Breast epithelium (tissue), 4 donors: Measurements from ENCODE around the gene ZNF678. TPM values are rescaled to one million over a fixed set of nuclear protein-coding genes. Genes with fewer than 3 reads are reported as not detected.

Experiments
- DNase-seq, 2 donors: peaks; one replicate each; pipeline ENCODE4 v3.0.0-alpha.2; 2019; ENCODE audit warnings: low spot score in 2 of 2
- H3K27ac ChIP-seq, 2 donors: fragments of 200-600 bp; sonication (generic) in 1 of 2; one replicate each; pipeline ENCODE4 v1.5.1; 2016 to 2019; ENCODE audit warnings: mild to moderate bottlenecking in 1 of 2
- H3K27me3 ChIP-seq, 2 donors: fragments of 200-600 bp; sonication (generic) in 1 of 2; one replicate each; pipeline versions ENCODE4 v1.5.1 to v1.6.0; 2017 to 2019; ENCODE audit warnings: control low read depth in 1 of 2, mild to moderate bottlenecking in 1 of 2
- H3K36me3 ChIP-seq: fragments of 200-600 bp; one replicate; pipeline ENCODE4 v1.5.1; 2019
- H3K4me1 ChIP-seq, 2 donors: fragments of 200-600 bp; sonication (generic); one replicate each; pipeline ENCODE4 v1.5.1; 2016 to 2019; ENCODE audit warnings: control low read depth in 1 of 2
- H3K4me3 ChIP-seq, 3 donors: fragments of 200-600 bp; sonication (generic); 1 replicate in 2 of 3; 2 replicates in 1 of 3; pipeline ENCODE4 v1.5.1; 2016 to 2019; ENCODE audit warnings: mild to moderate bottlenecking in 3 of 3, moderate library complexity in 2 of 3
- H3K9me3 ChIP-seq, 2 donors: fragments of 200-600 bp; sonication (generic) in 1 of 2; one replicate each; pipeline ENCODE4 v1.5.1; 2016 to 2019; ENCODE audit warnings: control low read depth in 1 of 2
- CTCF ChIP-seq, 3 donors: fragments of 450-650 bp; IDR thresholded peaks; one replicate each; pipeline ENCODE4 v1.5.1; 2016 to 2017; ENCODE audit warnings: antibody characterized with exemption in 3 of 3, mild to moderate bottlenecking in 3 of 3, moderate library complexity in 3 of 3
- POLR2A ChIP-seq: fragments of 450-650 bp; IDR thresholded peaks from one replicate; pipeline ENCODE4 v1.6.1; 2016; ENCODE audit warnings: antibody characterized with exemption, mild to moderate bottlenecking, moderate library complexity
- POLR2AphosphoS5 ChIP-seq, 3 donors: sonication (generic); formaldehyde crosslinking; IDR thresholded peaks; one replicate each; pipeline ENCODE4 v1.6.1; 2017; ENCODE audit warnings: antibody characterized with exemption in 3 of 3
- intact Hi-C: fragments of 100-400 bp; cut with DNase I; formaldehyde crosslinking; loops from one replicate; pipeline ENCODE4 v1.15.1; 2023; ENCODE audit warnings: low total_unique reads
- total RNA-seq, 3 donors: library from RNA; depleted of rRNA; stranded (reverse); fragments of >200 nt; gene quantifications; one replicate each; pipeline ENCODE4 v1.1.0, GENCODE V29; 2016

The ZNF678 gene
- total RNA-seq, 3 donors from 2014 or later: 8.5 to 19.8 (median 12.8) TPM

GRCh38 chr1:227712648-227713047 is 149.3 kb downstream of the ZNF678 start:
- intact Hi-C loops: no loop called here
- no peak overlapping the region for H3K4me3 ChIP-seq
- DNase-seq: no peak
- H3K4me1 ChIP-seq: no peaks in the 10 kb centered on the region
- no peaks in the 10 kb centered on the region for H3K27me3 ChIP-seq
- TF ChIP-seq POLR2AphosphoS5 (IDR thresholded peaks at IDR 0.05): no peak
- TF ChIP-seq POLR2A: no peak
- TF ChIP-seq CTCF (IDR thresholded peaks at IDR 0.05): no peak
- peaks cover 23 to 52% of the 10 kb centered on the region in 2 donors for H3K9me3 ChIP-seq
- H3K36me3 ChIP-seq: no peaks in the 10 kb centered on the region
- H3K27ac ChIP-seq: no peak overlapping the region

- intact Hi-C loops: no loop called here
- Histone ChIP-seq H3K36me3 (no peaks in the 10 kb centered on the region), H3K4me3 (no peak overlapping the region), H3K27me3 (no peaks in the 10 kb centered on the region), H3K9me3 (peaks cover 34 to 80% of the 10 kb centered on the region in 2 donors), H3K27ac (no peak overlapping the region), H3K4me1 (no peaks in the 10 kb centered on the region)
- TF ChIP-seq POLR2AphosphoS5 (IDR thresholded peaks at IDR 0.05): no peak
- TF ChIP-seq POLR2A: no peak
- no peak for DNase-seq
These were observed 155.6 kb downstream of the ZNF678 start for GRCh38 chr1:227718932-227719331.

- H3K27ac ChIP-seq: no peak overlapping the region
These were observed 160.1 kb downstream of the ZNF678 start for GRCh38 chr1:227723474-227723873.

DNA sequence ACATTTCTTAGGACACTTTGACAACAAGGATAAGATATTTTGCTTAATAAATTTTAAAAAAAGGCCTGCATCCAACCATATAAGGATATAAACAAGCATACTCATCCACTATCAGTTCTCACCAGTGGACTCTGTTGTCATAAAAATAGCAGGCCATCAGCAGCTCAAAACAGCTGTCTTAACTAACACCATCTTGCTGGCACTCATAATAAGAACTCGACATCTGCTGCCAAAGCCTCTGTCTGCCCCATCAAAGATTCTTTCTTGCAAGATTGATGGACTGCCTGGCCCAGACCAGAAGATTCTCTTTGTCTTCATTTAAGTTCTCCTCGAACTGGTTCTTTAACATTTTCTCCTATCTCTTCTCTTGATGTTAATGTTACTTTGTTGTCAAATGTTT is 161.7 kb downstream of the ZNF678 start:
- no peak overlapping the region for H3K4me3 ChIP-seq
- intact Hi-C loops: no loop called here
- no peak overlapping the region for H3K27ac ChIP-seq
- H3K27me3 ChIP-seq: no peaks in the 10 kb centered on the region
- H3K9me3 ChIP-seq: peaks cover 5 to 23% of the 10 kb centered on the region in 2 donors
- DNase-seq: no peak
- peaks cover 0 to 9% of the 10 kb centered on the region in 2 donors for H3K4me1 ChIP-seq
- no peaks in the 10 kb centered on the region for H3K36me3 ChIP-seq
- TF ChIP-seq POLR2A: no peak
- TF ChIP-seq CTCF (IDR thresholded peaks at IDR 0.05): no peak
- no peak for TF ChIP-seq POLR2AphosphoS5 (IDR thresholded peaks at IDR 0.05)

More at GRCh38 chr1:227723474-227723873, 160.1 kb downstream of the ZNF678 start:
- TF ChIP-seq POLR2A: no peak
- no peak for TF ChIP-seq CTCF (IDR thresholded peaks at IDR 0.05)
- TF ChIP-seq POLR2AphosphoS5 (IDR thresholded peaks at IDR 0.05): no peak
- Histone ChIP-seq H3K4me3 (no peak overlapping the region), H3K4me1 (peaks cover 0 to 5% of the 10 kb centered on the region in 2 donors), H3K36me3 (no peaks in the 10 kb centered on the region), H3K27me3 (no peaks in the 10 kb centered on the region), H3K9me3 (peaks cover 20 to 38% of the 10 kb centered on the region in 2 donors)
- DNase-seq: no peak
- intact Hi-C loops: no loop called here

DNA sequence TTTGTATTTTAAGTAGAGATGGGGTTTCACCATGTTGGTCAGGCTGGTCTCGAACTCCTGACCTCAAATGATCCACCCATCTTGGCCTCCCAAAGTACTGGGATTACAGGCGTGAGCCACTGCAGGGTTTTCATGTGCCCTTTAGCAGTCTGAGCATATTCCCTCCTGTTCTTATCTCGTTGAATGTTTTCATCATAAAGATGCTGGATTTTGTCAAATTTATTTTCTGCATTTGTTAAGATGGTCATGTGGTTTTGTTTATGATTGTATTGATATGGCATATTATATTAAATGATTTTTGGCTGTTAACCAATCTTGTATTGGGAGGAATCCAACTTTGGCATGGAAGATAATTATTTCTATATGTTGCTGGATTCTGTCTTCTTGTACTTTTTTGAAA is 163.0 kb downstream of the ZNF678 start:
- Histone ChIP-seq H3K36me3 (no peaks in the 10 kb centered on the region), H3K9me3 (peaks cover 0 to 10% of the 10 kb centered on the region in 2 donors), H3K27ac (no peak overlapping the region), H3K27me3 (no peaks in the 10 kb centered on the region), H3K4me1 (peaks cover 0 to 12% of the 10 kb centered on the region in 2 donors), H3K4me3 (no peak overlapping the region)
- TF ChIP-seq POLR2AphosphoS5 (IDR thresholded peaks at IDR 0.05) (no peak), CTCF (IDR thresholded peaks at IDR 0.05) (no peak), POLR2A (no peak)
- intact Hi-C loops: no loop called here
- DNase-seq: no peak

Other genes starting within 250 kb of the ZNF678 start
- gene CDC42BPA, start 245.1 kb upstream of the ZNF678 start, total RNA-seq: 10 to 100 TPM; 39.8 to 54.7 (median 46.7) TPM
- 10 to 100 TPM; 11.7 to 27.2 (median 21.0) TPM for gene JMJD4, start 171.7 kb downstream of the ZNF678 start, total RNA-seq
- gene SNAP47, start 171.9 kb downstream of the ZNF678 start, total RNA-seq: 10 to 100 TPM; 28.3 to 60.3 (median 52.1) TPM